Activated T-helper 17 cell treated with anti-CD3 and anti-CD28 coated beads, Interleukin-2, amount 50 U/mL, for 72 hours (primary cell): ENCODE results near the gene PRR30. TPM values are rescaled to one million over a fixed set of nuclear protein-coding genes. Genes with fewer than 3 reads are reported as not detected.

Experiments used
- ATAC-seq: fragments of 150-1000 bp; cut with Tn5 transposase; replicated peaks from 2 replicates; pipeline ENCODE4 v1.10.0; 2021; ENCODE audit warnings: mild to moderate bottlenecking, moderate library complexity
- H3K27ac Mint-ChIP-seq: one replicate; pipeline ENCODE4 v1.8.0; 2022; ENCODE audit warnings: mixed read lengths
- H3K27me3 Mint-ChIP-seq: one replicate; pipeline ENCODE4 v1.8.0; 2022; ENCODE audit warnings: mixed read lengths
- H3K36me3 Mint-ChIP-seq: one replicate; pipeline ENCODE4 v1.8.0; 2022; ENCODE audit warnings: low read depth, mild to moderate bottlenecking, mixed read lengths
- H3K4me1 Mint-ChIP-seq: one replicate; pipeline ENCODE4 v1.8.0; 2022; ENCODE audit warnings: mixed read lengths
- H3K4me3 Mint-ChIP-seq: one replicate; pipeline ENCODE4 v1.8.0; 2022; ENCODE audit warnings: mild to moderate bottlenecking, mixed read lengths
- H3K9me3 Mint-ChIP-seq: one replicate; pipeline ENCODE4 v1.8.0; 2022; ENCODE audit warnings: mixed read lengths
- total RNA-seq, 2 donors: library from RNA; stranded (reverse); gene quantifications; one replicate each; pipeline ENCODE4 v1.2.3, GENCODE V29; 2022

PRR30 gene
- total RNA-seq, 2 donors from 2014 or later = not detected

- no peaks in the 10 kb centered on the region for H3K36me3 Mint-ChIP-seq
- H3K4me3 Mint-ChIP-seq = no peak overlapping the region
- no peaks in the 10 kb centered on the region for H3K9me3 Mint-ChIP-seq
- no peaks in the 10 kb centered on the region for H3K27me3 Mint-ChIP-seq
- H3K4me1 Mint-ChIP-seq = no peaks in the 10 kb centered on the region
- ATAC-seq = no peak
- no peak overlapping the region for H3K27ac Mint-ChIP-seq
Observed at GRCh38 chr2:27089111-27089954, 49.9 kb downstream of the PRR30 start.

GRCh38 chr2:27088634-27089033 is 50.6 kb downstream of the PRR30 start:
- Mint-ChIP-seq H3K36me3 (no peaks in the 10 kb centered on the region), H3K4me1 (no peaks in the 10 kb centered on the region), H3K4me3 (no peak overlapping the region), H3K27ac (no peak overlapping the region), H3K27me3 (no peaks in the 10 kb centered on the region), H3K9me3 (no peaks in the 10 kb centered on the region)
- ATAC-seq = no peak

- Mint-ChIP-seq H3K27me3 (no peaks in the 10 kb centered on the region), H3K9me3 (no peaks in the 10 kb centered on the region)
Observed at GRCh38 chr2:27087823-27088410, 51.3 kb downstream of the PRR30 start.

More at GRCh38 chr2:27087823-27088410, 51.3 kb downstream of the PRR30 start:
- Mint-ChIP-seq H3K4me3 (peak overlapping the region; percentile 84), H3K4me1 (no peaks in the 10 kb centered on the region), H3K27ac (no peak overlapping the region), H3K36me3 (no peaks in the 10 kb centered on the region)
- ATAC-seq = no peak

Other genes with a start within 250 kb of the PRR30 start
- gene MAPRE3, start 168.8 kb downstream of the PRR30 start, total RNA-seq = 1 to 10 TPM; 3.4 to 4.2 TPM
- gene TMEM214, start 106.4 kb downstream of the PRR30 start, total RNA-seq = 10 to 100 TPM; 73.3 to 81.5 TPM
- gene AGBL5, start 87.7 kb downstream of the PRR30 start, total RNA-seq = 10 to 100 TPM; 13.1 to 14.3 TPM
- 100 to 1,000 TPM; 286 to 313 TPM for gene OST4, start 67.8 kb downstream of the PRR30 start, total RNA-seq
- under 1 TPM; 0.42 to 0.93 TPM for gene EMILIN1, start 60.8 kb downstream of the PRR30 start, total RNA-seq
- 10 to 100 TPM in 1 of 2 donors, 1 to 10 TPM in 1; 5.9 to 10.5 TPM for gene KHK, start 52.6 kb downstream of the PRR30 start, total RNA-seq
- gene CGREF1, start 20.3 kb downstream of the PRR30 start, total RNA-seq = 1 to 10 TPM; 3.7 to 4.6 TPM
- under 1 TPM; 0.17 to 0.40 TPM for gene ABHD1, start 15.6 kb downstream of the PRR30 start, total RNA-seq
- gene PREB, start 4.8 kb downstream of the PRR30 start, total RNA-seq = 10 to 100 TPM; 38.0 to 67.1 TPM
- gene TCF23, start 9.6 kb upstream of the PRR30 start, total RNA-seq = not detected
- gene ATRAID, start 72.6 kb upstream of the PRR30 start, total RNA-seq = 10 to 100 TPM; 45.9 to 59.2 TPM
- gene SLC5A6, start 72.9 kb upstream of the PRR30 start, total RNA-seq = 10 to 100 TPM; 33.8 to 72.0 TPM
- gene CAD, start 78.0 kb upstream of the PRR30 start, total RNA-seq = 100 to 1,000 TPM in 1 of 2 donors, 10 to 100 TPM in 1; 54.0 to 106 TPM
- gene SLC30A3, start 123.6 kb upstream of the PRR30 start, total RNA-seq = under 1 TPM in 1 of 2 donors, not detected in 1; 0.50 TPM
- gene DNAJC5G, start 136.0 kb upstream of the PRR30 start, total RNA-seq = not detected
- under 1 TPM in 1 of 2 donors, not detected in 1; 0.13 TPM for gene TRIM54, start 143.0 kb upstream of the PRR30 start, total RNA-seq
- gene UCN, start 169.0 kb upstream of the PRR30 start, total RNA-seq = 1 to 10 TPM; 1.7 to 2.4 TPM
- 10 to 100 TPM; 77.2 to 89.2 TPM for gene MPV17, start 183.7 kb upstream of the PRR30 start, total RNA-seq
- gene GTF3C2, start 217.4 kb upstream of the PRR30 start, total RNA-seq = 10 to 100 TPM; 67.2 to 85.8 TPM
- 10 to 100 TPM; 34.7 to 42.9 TPM for gene EIF2B4, start 230.9 kb upstream of the PRR30 start, total RNA-seq
- gene SNX17, start 231.2 kb upstream of the PRR30 start, total RNA-seq = 10 to 100 TPM; 59.0 to 90.4 TPM
- gene ZNF513, start 241.3 kb upstream of the PRR30 start, total RNA-seq = 10 to 100 TPM; 10.8 to 16.2 TPM